ACC112 (cell line): ENCODE data around the gene GJA1.

ENCODE experiments used
- H2AFZ ChIP-seq: fragments of 200-600 bp; sonication (generic); one replicate; pipeline ENCODE4 v1.6.0; 2017; ENCODE audit warnings: antibody characterized with exemption, low read length; ENCODE audit not compliant: unreplicated experiment
- H3K27ac ChIP-seq: fragments of 200-600 bp; sonication (generic); 2 replicates; pipeline ENCODE4 v1.5.1; 2014; ENCODE audit warnings: low read depth, mild to moderate bottlenecking, antibody characterized with exemption, low read length, moderate library complexity
- H3K27me3 ChIP-seq: fragments of 200-600 bp; sonication (generic); 2 replicates; pipeline ENCODE4 v1.6.1; 2014; ENCODE audit warnings: mild to moderate bottlenecking, antibody characterized with exemption, low read length, moderate library complexity, mixed read lengths; ENCODE audit not compliant: insufficient read depth
- H3K36me3 ChIP-seq: fragments of 200-600 bp; sonication (generic); 2 replicates; pipeline ENCODE4 v1.6.1; 2016; ENCODE audit warnings: mild to moderate bottlenecking, antibody characterized with exemption, low read length, moderate library complexity, mixed read lengths; ENCODE audit not compliant: insufficient read depth
- H3K4me1 ChIP-seq: fragments of 200-600 bp; sonication (generic); one replicate; pipeline ENCODE4 v1.6.1; 2016; ENCODE audit warnings: low read length, mixed read lengths; ENCODE audit not compliant: insufficient read depth, unreplicated experiment, control insufficient read depth
- H3K4me3 ChIP-seq: fragments of 200-600 bp; sonication (generic); 2 replicates; pipeline ENCODE4 v1.5.1; 2014; ENCODE audit warnings: mild to moderate bottlenecking, low read depth, low read length
- H3K79me2 ChIP-seq: fragments of 200-600 bp; sonication (generic); one replicate; pipeline ENCODE4 v1.6.0; 2016; ENCODE audit warnings: low read length; ENCODE audit not compliant: control insufficient read depth, unreplicated experiment, insufficient read depth

The GJA1 gene

DNA sequence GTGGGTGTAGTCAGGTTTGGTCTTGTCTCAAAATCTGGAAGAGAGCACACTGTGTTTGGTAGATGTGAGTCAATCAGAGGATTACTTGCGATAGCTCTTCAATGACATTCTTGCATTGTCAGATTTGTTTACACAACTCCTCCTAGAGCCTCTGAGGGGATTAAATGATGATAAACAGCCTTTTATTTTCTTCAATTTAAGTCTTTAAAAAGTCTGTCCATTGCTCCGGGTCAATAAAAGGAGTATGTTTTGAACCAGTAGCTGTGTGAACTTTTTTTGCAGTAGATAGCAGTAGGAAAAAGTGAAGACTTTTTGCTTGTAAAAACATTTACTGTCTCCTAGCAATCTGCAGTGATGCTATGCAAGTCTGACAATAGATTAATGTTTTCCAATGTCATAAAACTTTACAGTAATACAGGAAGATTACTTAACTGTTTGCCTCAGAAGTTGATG is 49.9 kb downstream of the GJA1 start:
- peaks cover 16% of the 10 kb centered on the region for H3K4me1 ChIP-seq
- H3K36me3 ChIP-seq = no peaks in the 10 kb centered on the region
- no peak overlapping the region; the same call in 1 of the 2 replicates for H3K27ac ChIP-seq
- H3K27me3 ChIP-seq = no peaks in the 10 kb centered on the region
- H2AFZ ChIP-seq = peak overlapping the region; percentile 73
- no peak overlapping the region for H3K4me3 ChIP-seq
- H3K79me2 ChIP-seq = no peaks in the 10 kb centered on the region

DNA sequence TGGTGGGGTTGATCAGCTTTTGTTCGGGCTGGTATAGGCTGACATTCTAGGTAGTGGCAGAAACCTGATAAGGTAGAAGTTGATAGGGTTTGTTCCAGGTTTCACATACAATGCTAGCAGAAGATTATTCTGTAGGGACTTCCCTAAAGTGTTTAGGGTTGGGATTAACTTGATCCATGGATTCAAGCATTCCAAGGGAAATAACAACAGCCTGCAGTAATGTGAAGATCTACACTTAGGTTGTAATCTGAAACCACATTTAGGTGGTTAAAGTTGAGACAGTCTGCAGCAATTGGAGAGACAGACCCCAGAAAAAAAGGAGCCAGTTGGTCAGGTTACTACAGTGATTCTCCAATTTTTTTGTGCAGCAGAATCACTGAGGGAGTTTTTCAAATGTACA is 56.1 kb downstream of the GJA1 start:
- Histone ChIP-seq H3K27me3 (no peaks in the 10 kb centered on the region), H3K79me2 (no peaks in the 10 kb centered on the region), H3K27ac (no peak overlapping the region)

DNA sequence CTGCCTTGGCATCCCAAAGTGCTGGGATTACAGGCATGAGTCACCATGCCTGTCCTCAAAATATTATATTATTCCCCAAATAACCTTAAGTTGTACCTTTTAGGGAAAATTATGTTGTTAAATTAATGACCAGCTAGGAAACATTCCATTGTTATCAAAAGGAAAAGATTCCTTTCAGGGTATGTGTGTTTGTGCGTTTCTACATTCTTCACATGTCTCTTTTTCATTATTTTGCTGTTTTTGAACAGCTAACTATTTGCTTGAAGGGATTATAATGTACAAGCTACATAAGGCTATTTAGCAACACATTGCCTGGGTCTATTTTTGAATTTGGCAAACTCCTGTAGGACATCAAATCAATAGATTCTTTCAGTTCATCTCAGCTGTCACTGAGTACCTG is 57.1 kb downstream of the GJA1 start:
- H2AFZ ChIP-seq = no peak overlapping the region
- no peak overlapping the region for H3K4me3 ChIP-seq
- no peaks in the 10 kb centered on the region for H3K27me3 ChIP-seq
- no peak overlapping the region for H3K27ac ChIP-seq
- no peaks in the 10 kb centered on the region for H3K4me1 ChIP-seq
- no peaks in the 10 kb centered on the region for H3K36me3 ChIP-seq
- H3K79me2 ChIP-seq = no peaks in the 10 kb centered on the region

More for the DNA sequence above, 56.1 kb downstream of the GJA1 start:
- Histone ChIP-seq H3K4me1 (no peaks in the 10 kb centered on the region), H3K4me3 (no peak overlapping the region), H2AFZ (no peak overlapping the region), H3K36me3 (no peaks in the 10 kb centered on the region)

DNA sequence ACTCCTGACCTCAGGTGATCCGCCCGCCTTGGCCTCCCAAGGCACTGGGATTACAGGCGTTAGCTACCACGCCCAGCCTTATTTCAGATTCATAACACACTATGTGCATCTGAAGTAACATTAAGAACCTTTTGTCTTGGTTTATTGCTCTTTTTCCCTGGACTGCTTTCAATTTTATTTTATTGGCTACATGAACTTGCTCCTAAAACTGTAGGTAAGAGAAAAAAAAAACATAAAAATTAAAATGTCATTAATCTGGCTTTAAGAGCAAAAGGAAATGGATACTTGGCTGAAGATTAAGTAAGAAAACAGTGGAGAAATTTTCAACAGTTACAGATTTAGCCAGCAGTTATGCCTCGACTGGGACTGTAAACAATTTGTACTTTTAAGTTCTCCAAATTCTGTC is 62.5 kb downstream of the GJA1 start:
- Histone ChIP-seq H3K79me2 (no peaks in the 10 kb centered on the region), H3K4me1 (no peaks in the 10 kb centered on the region), H3K4me3 (no peak overlapping the region), H3K27me3 (no peaks in the 10 kb centered on the region), H3K27ac (no peak overlapping the region), H2AFZ (no peak overlapping the region), H3K36me3 (no peaks in the 10 kb centered on the region)

DNA sequence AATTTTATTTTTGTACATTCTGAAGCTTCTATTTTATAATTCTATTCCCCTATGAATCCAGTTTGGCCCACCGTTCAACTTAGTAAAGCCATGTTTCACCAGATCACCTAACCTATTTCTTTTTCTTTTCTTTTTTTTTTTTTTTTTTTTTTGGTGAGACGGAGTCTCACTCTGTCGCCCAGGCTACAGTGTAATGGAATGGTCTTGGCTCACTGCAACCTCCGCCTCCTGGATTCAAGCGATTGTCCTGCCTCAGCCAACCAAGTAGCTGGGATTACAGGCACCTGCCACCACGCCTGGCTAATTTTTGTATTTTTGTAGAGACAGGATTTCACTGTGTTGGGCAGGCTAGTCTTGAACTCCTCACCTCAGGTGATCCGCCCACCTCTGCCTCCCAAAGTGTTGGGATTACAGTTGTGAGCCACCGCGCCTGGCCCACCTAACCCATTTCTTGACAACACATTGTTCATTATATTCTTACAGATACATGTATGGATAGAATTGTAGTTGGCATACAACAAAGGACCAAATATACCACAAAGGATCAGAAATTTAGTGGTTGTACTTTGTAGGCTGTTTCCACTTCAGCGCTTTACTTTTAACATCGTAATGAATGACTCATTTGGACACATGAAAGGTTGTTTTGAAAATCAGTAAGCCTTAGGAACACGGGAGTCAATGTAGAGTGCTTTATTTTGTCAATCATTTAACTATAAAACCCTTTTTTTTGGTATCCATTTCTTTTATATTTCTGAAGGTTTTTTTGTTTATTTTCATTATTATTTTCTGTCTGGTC is 63.2 kb downstream of the GJA1 start:
- Histone ChIP-seq H2AFZ (no peak overlapping the region), H3K27me3 (no peaks in the 10 kb centered on the region), H3K4me1 (peaks cover 6% of the 10 kb centered on the region), H3K36me3 (no peaks in the 10 kb centered on the region), H3K79me2 (no peaks in the 10 kb centered on the region), H3K4me3 (no peak overlapping the region), H3K27ac (no peak overlapping the region)
